ENCODE data around the gene FAM111B.
"Not testable (repeated sequence)": the region's sequence is repeated elsewhere in the genome, so short reads cannot be mapped to it uniquely, and the experiment has no call there.

FAM111B gene

GRCh38 chr11:59102259-59102765 lies 4.7 kb upstream of the FAM111B start:
- DNase-seq = peak; percentile 68

- DNase-seq = not testable (repeated sequence)
These were observed 684 bp downstream of the FAM111B start for GRCh38 chr11:59107721-59108120.

GRCh38 chr11:59112494-59112893 lies 5.5 kb downstream of the FAM111B start:
- no peak for DNase-seq

GRCh38 chr11:59114344-59114743 lies 7.3 kb downstream of the FAM111B start:
- no peak for DNase-seq

GRCh38 chr11:59115553-59115952 lies 8.5 kb downstream of the FAM111B start:
- no peak for DNase-seq

- DNase-seq = no peak
These were observed 10.7 kb downstream of the FAM111B start for GRCh38 chr11:59117774-59118173.

- DNase-seq = no peak
These were observed 12.8 kb downstream of the FAM111B start for GRCh38 chr11:59119826-59120225.

GRCh38 chr11:59135648-59136461 lies 28.8 kb downstream of the FAM111B start:
- DNase-seq = peak; percentile 81

GRCh38 chr11:59136551-59136950 lies 29.5 kb downstream of the FAM111B start:
- not testable (repeated sequence) for DNase-seq

- no peak for DNase-seq
These were observed 30.2 kb downstream of the FAM111B start for GRCh38 chr11:59137190-59137589.

- DNase-seq = no peak
These were observed 31.6 kb downstream of the FAM111B start for GRCh38 chr11:59138643-59139042.

- no peak for DNase-seq
These were observed 34.2 kb downstream of the FAM111B start for GRCh38 chr11:59141191-59141590.

- no peak for DNase-seq
These were observed 34.8 kb downstream of the FAM111B start for GRCh38 chr11:59141673-59142460.

GRCh38 chr11:59142530-59143507 lies 35.8 kb downstream of the FAM111B start, which contains the start of gene FAM111A:
Gene FAM111A, plus strand, starts transcription at chr11:59142856. Its CDS starts 6,017 bp downstream, at chr11:59148873.
- DNase-seq = peak; percentile 83

- no peak for DNase-seq
These were observed 37.1 kb downstream of the FAM111B start for GRCh38 chr11:59144096-59144495.

- DNase-seq = peak; percentile 73
These were observed 37.7 kb downstream of the FAM111B start for GRCh38 chr11:59144579-59145345.

GRCh38 chr11:59145534-59145933 lies 38.5 kb downstream of the FAM111B start:
- no peak for DNase-seq

- no peak for DNase-seq
These were observed 44.7 kb downstream of the FAM111B start for GRCh38 chr11:59151761-59152160.

- no peak for DNase-seq
These were observed 45.4 kb downstream of the FAM111B start for GRCh38 chr11:59152312-59152951.

- DNase-seq = no peak
These were observed 47.6 kb downstream of the FAM111B start for GRCh38 chr11:59154610-59155009.

- DNase-seq = no peak
These were observed 50.4 kb downstream of the FAM111B start for GRCh38 chr11:59157433-59157832.

Measured in CD4-positive, alpha-beta T cell treated with Interferon gamma for 1 hour (primary cell).